Omental fat pad (tissue), 4 donors: ENCODE results near the gene RFLNA. TPM values are rescaled to one million over a fixed set of nuclear protein-coding genes. Genes with fewer than 3 reads are reported as not detected.

Experiments
- ATAC-seq: fragments of 150-250 bp; one replicate; pipeline ENCODE4 v1.9.1; 2016; ENCODE audit warnings: mild to moderate bottlenecking, moderate library complexity; ENCODE audit not compliant: low FRiP score
- DNase-seq: peaks from one replicate; pipeline ENCODE4 v3.0.0-alpha.2; 2019; ENCODE audit warnings: low spot score
- total RNA-seq, 4 donors: library from RNA; depleted of rRNA; stranded (reverse); fragments of >200 nt; gene quantifications; one replicate each; pipeline ENCODE4 v1.1.0, GENCODE V29; 2016
- TF ChIP-seq, protein P1 (sequence below), 3 donors: fragments of 450-650 bp; IDR thresholded peaks; one replicate each; pipeline ENCODE4 v1.5.1; 2016 to 2017; ENCODE audit warnings: antibody characterized with exemption in 3 of 3, mild to moderate bottlenecking in 3 of 3, moderate library complexity in 2 of 3

Gene RFLNA
- total RNA-seq, 4 donors from 2014 or later: 0.32 to 23.3 (median 5.1) TPM

DNA sequence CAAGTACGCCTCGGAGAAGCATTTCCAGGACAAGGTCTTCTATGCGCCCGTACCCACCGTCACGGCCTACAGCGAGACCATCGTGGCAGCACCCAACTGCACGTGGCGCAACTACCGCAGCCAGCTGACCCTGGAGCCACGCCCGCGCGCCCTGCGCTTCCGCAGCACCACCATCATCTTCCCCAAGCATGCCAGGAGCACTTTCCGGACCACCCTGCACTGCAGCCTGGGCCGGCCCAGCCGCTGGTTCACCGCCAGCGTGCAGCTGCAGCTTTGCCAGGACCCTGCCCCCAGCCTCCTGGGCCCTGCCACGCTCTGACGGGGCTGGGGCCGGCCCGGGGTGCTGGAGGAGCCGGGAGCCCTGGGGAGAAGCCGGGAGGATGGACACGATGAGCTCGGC, 19.3 kb downstream of the RFLNA start:
- ATAC-seq (no peak), DNase-seq (no peak)
- TF ChIP-seq, protein P1, sequence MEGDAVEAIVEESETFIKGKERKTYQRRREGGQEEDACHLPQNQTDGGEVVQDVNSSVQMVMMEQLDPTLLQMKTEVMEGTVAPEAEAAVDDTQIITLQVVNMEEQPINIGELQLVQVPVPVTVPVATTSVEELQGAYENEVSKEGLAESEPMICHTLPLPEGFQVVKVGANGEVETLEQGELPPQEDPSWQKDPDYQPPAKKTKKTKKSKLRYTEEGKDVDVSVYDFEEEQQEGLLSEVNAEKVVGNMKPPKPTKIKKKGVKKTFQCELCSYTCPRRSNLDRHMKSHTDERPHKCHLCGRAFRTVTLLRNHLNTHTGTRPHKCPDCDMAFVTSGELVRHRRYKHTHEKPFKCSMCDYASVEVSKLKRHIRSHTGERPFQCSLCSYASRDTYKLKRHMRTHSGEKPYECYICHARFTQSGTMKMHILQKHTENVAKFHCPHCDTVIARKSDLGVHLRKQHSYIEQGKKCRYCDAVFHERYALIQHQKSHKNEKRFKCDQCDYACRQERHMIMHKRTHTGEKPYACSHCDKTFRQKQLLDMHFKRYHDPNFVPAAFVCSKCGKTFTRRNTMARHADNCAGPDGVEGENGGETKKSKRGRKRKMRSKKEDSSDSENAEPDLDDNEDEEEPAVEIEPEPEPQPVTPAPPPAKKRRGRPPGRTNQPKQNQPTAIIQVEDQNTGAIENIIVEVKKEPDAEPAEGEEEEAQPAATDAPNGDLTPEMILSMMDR (IDR thresholded peaks at IDR 0.05): no peak

DNA sequence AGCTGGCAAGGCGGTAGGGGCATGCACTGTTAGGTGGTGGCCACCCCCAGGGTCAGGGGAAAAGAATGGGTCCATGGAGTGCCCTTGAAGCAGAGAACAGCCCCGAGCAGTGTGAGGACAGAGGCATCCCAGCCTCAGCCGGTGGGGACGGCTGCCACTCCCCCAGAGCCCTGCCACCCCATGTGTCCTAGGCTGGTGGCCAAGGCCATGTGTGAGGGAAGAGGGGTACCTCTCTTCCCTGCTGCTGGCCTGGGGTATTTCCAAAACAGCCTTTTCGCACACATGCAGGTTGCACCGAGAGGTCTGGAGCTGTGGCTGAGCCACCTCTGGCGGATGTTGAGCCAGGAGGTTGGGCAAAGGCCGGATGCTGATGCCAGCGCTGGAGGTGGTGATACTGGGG, 19.9 kb downstream of the RFLNA start:
- TF ChIP-seq, protein P1 (IDR thresholded peaks at IDR 0.05): no peak
- ATAC-seq (no peak), DNase-seq (no peak)

DNA sequence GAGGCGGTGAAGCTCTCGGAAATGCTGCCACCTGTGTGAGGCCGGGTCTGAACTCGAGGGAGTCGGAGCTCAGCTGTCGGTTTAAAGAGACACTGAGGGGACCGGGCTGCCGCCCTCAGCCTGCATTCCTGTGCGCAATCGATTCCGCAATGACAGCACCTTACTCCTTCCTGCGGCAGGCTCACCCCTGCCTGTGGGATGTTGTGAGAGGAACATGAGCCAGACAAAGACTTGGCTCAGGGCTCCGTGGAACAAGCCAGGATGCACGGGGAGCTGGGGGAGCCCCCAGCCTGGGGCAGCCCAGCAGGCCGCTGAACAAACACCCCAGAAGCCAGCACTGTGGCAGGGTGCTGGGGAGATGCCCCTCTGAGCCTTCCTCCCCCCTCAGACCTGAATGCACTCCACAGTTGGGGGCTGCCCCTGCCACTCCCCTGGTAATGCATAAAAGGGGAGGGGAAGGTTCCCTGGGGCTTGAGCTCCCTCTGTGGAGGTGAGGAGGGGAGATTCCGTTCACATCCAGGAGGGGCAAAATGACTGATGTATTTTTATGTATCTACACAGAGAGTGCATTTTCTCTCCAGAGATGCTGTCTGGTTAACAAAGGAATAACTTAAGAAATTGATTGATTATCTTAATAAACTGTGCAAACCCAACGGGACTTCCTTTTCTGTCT, 20.6 kb downstream of the RFLNA start:
- no peak for ATAC-seq
- no peak for DNase-seq
- TF ChIP-seq, protein P1 (IDR thresholded peaks at IDR 0.05): no peak

DNA sequence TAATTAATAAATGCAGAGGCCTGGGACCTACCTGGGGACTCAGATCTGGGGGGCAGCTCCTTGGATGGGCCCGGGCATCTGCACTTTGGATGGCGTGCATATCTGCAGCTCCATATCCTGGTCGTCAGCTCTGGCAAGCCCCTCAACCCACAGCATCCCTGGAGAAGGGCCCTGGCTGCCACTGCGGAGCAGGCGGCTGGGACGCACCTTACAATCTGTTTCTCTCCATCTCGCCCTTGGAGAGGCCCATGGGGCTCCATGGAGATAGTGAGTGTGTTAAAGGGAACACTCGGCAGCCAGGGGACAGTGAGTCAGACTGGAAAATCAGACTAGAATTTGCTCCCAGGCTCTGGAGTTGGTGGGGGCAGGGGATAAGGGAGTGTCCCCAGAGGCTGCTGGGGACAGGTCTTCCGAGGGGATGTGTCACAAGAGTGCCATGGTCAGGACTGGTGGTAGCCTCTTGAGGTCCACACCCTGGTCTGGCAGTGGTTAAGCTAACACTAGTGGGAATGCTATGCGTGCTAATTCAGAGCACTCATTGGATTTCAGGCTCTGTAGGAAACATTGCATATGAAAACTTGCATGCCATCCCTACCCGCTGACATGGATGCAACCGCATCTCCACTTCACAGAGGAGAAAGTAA, 21.5 kb downstream of the RFLNA start:
- TF ChIP-seq, protein P1 (IDR thresholded peaks at IDR 0.05): no peak
- DNase-seq: no peak
- no peak for ATAC-seq

- DNase-seq (no peak), ATAC-seq (no peak)
- TF ChIP-seq, protein P1 (IDR thresholded peaks at IDR 0.05): no peak
Measured at GRCh38 chr12:124317400-124317799, 22.5 kb downstream of the RFLNA start.

DNA sequence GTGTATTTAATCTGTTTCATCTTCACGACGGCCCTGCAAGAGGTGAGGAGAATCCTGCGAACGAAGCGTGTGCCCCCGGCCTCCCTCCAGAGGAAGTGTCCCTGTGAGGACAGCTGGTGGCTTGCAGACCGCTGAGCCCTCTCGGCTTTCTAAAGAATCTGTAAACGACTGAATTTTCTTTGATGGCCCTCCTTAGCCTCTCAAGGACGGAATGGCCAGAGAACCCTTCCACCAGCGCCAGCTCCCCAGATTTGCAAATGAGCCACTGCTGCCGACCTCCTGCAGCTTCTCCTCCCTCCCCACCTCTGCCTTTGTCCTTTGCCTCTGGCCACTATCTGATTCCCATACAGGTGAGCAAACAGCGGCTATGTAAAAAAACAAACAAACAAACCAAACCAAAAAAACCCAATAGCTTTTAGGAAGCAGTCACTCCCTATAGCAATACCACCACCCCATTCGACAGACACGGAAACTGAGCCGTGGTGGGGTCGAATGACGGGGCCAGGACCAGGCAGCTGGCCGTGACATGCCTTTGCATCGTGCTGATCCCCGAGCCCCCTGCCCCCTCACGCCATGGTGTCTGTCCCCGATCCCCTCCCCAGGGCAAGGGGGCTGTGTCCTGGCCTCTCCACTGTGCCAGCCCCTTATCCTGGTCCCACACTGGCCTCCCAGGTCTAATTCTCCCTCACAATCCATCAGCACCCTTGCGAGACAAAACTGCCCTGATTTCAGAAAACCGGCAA, 23.6 kb downstream of the RFLNA start:
- TF ChIP-seq, protein P1 (IDR thresholded peaks at IDR 0.05): no peak
- no peak for DNase-seq
- ATAC-seq: no peak
